Stimulated activated CD4-positive, alpha-beta T cell treated with anti-CD3 and anti-CD28 coated beads, Interleukin-12 subunit alpha, Interleukin-12 subunit beta, amount 100 ng/mL, for 24 hours (primary cell): ENCODE results near the gene CENPM.
"Not testable (repeated sequence)": the region's sequence is repeated elsewhere in the genome, so short reads cannot be mapped to it uniquely, and the experiment has no call there.

ENCODE experiments used
- DNase-seq, 2 experiments: peaks; one replicate each; pipeline ENCODE4 v3.0.0-alpha.2; 2020; ENCODE audit warnings: low read depth in 2 of 2

Gene CENPM

GRCh38 chr22:41966607-41967240 is 19.8 kb upstream of the CENPM start:
- DNase-seq: no peak

- no peak for DNase-seq
These were observed 19.3 kb upstream of the CENPM start for GRCh38 chr22:41966225-41966606.

GRCh38 chr22:41964112-41964491 is 17.1 kb upstream of the CENPM start:
- no peak for DNase-seq

GRCh38 chr22:41963453-41964111 is 16.6 kb upstream of the CENPM start:
- no peak for DNase-seq

GRCh38 chr22:41957941-41958556 is 11.1 kb upstream of the CENPM start:
- DNase-seq: no peak

GRCh38 chr22:41952713-41953112 is 5.8 kb upstream of the CENPM start:
- no peak for DNase-seq

GRCh38 chr22:41951898-41952474 is 5.0 kb upstream of the CENPM start, which contains the start of gene SMIM45:
TSS of gene SMIM45 (plus strand) at chr22:41952150.
- no peak for DNase-seq

GRCh38 chr22:41949297-41949965 is 2.5 kb upstream of the CENPM start:
- DNase-seq: no peak

GRCh38 chr22:41948928-41949296 is 2.0 kb upstream of the CENPM start:
- not testable (repeated sequence) for DNase-seq

- DNase-seq: no peak
These were observed 1.2 kb upstream of the CENPM start for GRCh38 chr22:41948142-41948541.

GRCh38 chr22:41947424-41948080 is 600 bp upstream of the CENPM start:
- DNase-seq: no peak

GRCh38 chr22:41943661-41944209 is 3.2 kb downstream of the CENPM start:
- DNase-seq: no peak

- peak; percentile 74 to 76 for DNase-seq
These were observed 5.9 kb downstream of the CENPM start for GRCh38 chr22:41940832-41941765.

GRCh38 chr22:41939981-41940831 is 6.7 kb downstream of the CENPM start:
- peak; percentile 89 to 95 for DNase-seq

- DNase-seq: no peak
These were observed 10.1 kb downstream of the CENPM start for GRCh38 chr22:41936894-41937169.

- no peak for DNase-seq
These were observed 11.4 kb downstream of the CENPM start for GRCh38 chr22:41935509-41935908.

- DNase-seq: no peak
These were observed 12.0 kb downstream of the CENPM start for GRCh38 chr22:41935015-41935351.

- no peak for DNase-seq
These were observed 12.5 kb downstream of the CENPM start for GRCh38 chr22:41934284-41935014.
